HFFc6 (cell line): ENCODE data around the gene NDUFB7. TPM values are rescaled to one million over a fixed set of nuclear protein-coding genes. Genes with fewer than 3 reads are reported as not detected.
"Not testable (repeated sequence)": the region's sequence is repeated elsewhere in the genome, so short reads cannot be mapped to it uniquely, and the experiment has no call there.

Source experiments
- DNase-seq: peaks from one replicate; pipeline ENCODE4 v3.0.0-alpha.2; 2018
- H3K27ac Mint-ChIP-seq: 2 replicates; pipeline ENCODE4 v1.8.0; 2020; ENCODE audit warnings: mild to moderate bottlenecking, mixed read lengths
- H3K27me3 Mint-ChIP-seq: 2 replicates; pipeline ENCODE4 v1.8.0; 2021; ENCODE audit warnings: mild to moderate bottlenecking, moderate library complexity, mixed read lengths; ENCODE audit not compliant: insufficient read depth
- H3K36me3 Mint-ChIP-seq: 2 replicates; pipeline ENCODE4 v1.8.0; 2021; ENCODE audit warnings: low read depth, mixed read lengths
- H3K4me1 Mint-ChIP-seq: 2 replicates; pipeline ENCODE4 v1.8.0; 2020; ENCODE audit warnings: low read depth, mixed read lengths
- H3K4me3 Mint-ChIP-seq: 2 replicates; pipeline ENCODE4 v1.8.0; 2020; ENCODE audit warnings: mild to moderate bottlenecking, moderate library complexity, mixed read lengths
- H3K9me3 Mint-ChIP-seq: 2 replicates; pipeline ENCODE4 v1.8.0; 2020; ENCODE audit warnings: mild to moderate bottlenecking, mixed read lengths
- CTCF ChIP-seq: fragments of 200-600 bp; sonication (generic); IDR thresholded peaks from 2 replicates; pipeline ENCODE4 v1.5.0; 2021; ENCODE audit warnings: antibody characterized with exemption, mild to moderate bottlenecking
- total RNA-seq, 6 experiments: library from RNA; stranded (reverse); fragmentation: NEBNext Ultra II Directional; extraction: Animal tissue kit (Norgen Biotek cat#: 25700); gene quantifications; 2 replicates in 1 of 6; 3 replicates in 5 of 6; pipeline ENCODE4 v1.2.3, GENCODE V29; 2021

The NDUFB7 gene
- total RNA-seq, 6 experiments from 2014 or later, result 167 to 227 (median 199) TPM

GRCh38 chr19:14553042-14553938 lies 18.6 kb downstream of the NDUFB7 start:
- DNase-seq, result no peak
- Mint-ChIP-seq H3K27me3 (peaks cover 2% of the 10 kb centered on the region; the same call in 1 of the 2 replicates), H3K4me1 (peaks cover 14% of the 10 kb centered on the region), H3K4me3 (no peak overlapping the region), H3K27ac (no peak overlapping the region), H3K36me3 (peaks cover 4% of the 10 kb centered on the region; the same call in 1 of the 2 replicates), H3K9me3 (no peaks in the 10 kb centered on the region)
- TF ChIP-seq CTCF, result no peak

- not testable (repeated sequence) for H3K27me3 Mint-ChIP-seq, H3K27ac Mint-ChIP-seq, H3K9me3 Mint-ChIP-seq, DNase-seq, H3K36me3 Mint-ChIP-seq, H3K4me3 Mint-ChIP-seq
- H3K4me1 Mint-ChIP-seq, result peaks cover 14% of the 10 kb centered on the region
These were observed 19.9 kb downstream of the NDUFB7 start for GRCh38 chr19:14552006-14552360.

GRCh38 chr19:14551134-14552005 lies 20.5 kb downstream of the NDUFB7 start:
- TF ChIP-seq CTCF, result peak; percentile 51
- H3K36me3 Mint-ChIP-seq, H3K9me3 Mint-ChIP-seq, H3K27me3 Mint-ChIP-seq, H3K4me3 Mint-ChIP-seq, H3K27ac Mint-ChIP-seq, H3K4me1 Mint-ChIP-seq: not testable (repeated sequence)
- DNase-seq, result peak; percentile 47

- no peaks in the 10 kb centered on the region for H3K4me1 Mint-ChIP-seq
- H3K4me3 Mint-ChIP-seq, result no peak overlapping the region
- H3K27me3 Mint-ChIP-seq, result no peaks in the 10 kb centered on the region
- no peak for DNase-seq
- H3K9me3 Mint-ChIP-seq, result no peaks in the 10 kb centered on the region
- no peak for TF ChIP-seq CTCF
- H3K27ac Mint-ChIP-seq, result no peak overlapping the region
- peaks cover 4% of the 10 kb centered on the region; the same call in 1 of the 2 replicates for H3K36me3 Mint-ChIP-seq
These were observed 21.6 kb downstream of the NDUFB7 start for GRCh38 chr19:14550201-14550754.

- Mint-ChIP-seq H3K4me3 (no peak overlapping the region), H3K4me1 (peaks cover 7% of the 10 kb centered on the region)
- no peak for TF ChIP-seq CTCF
These were observed 26.2 kb downstream of the NDUFB7 start for GRCh38 chr19:14545716-14546082.

More at GRCh38 chr19:14545716-14546082, 26.2 kb downstream of the NDUFB7 start:
- H3K27me3 Mint-ChIP-seq, result peaks cover 1% of the 10 kb centered on the region; the same call in 1 of the 2 replicates
- no peak overlapping the region for H3K27ac Mint-ChIP-seq
- H3K9me3 Mint-ChIP-seq, result no peaks in the 10 kb centered on the region
- no peak for DNase-seq
- peaks cover 4% of the 10 kb centered on the region; the same call in 1 of the 2 replicates for H3K36me3 Mint-ChIP-seq
